Keratinocyte (primary cell): ENCODE results near the gene QSOX2. TPM values are rescaled to one million over a fixed set of nuclear protein-coding genes. Genes with fewer than 3 reads are reported as not detected.

Experiments used
- DNase-seq: peaks from one replicate; pipeline ENCODE4 v3.0.0-alpha.2; 2011; ENCODE audit warnings: low read depth, missing footprints, low spot score
- FAIRE-seq: peaks from 2 replicates; lab custom pipeline; 2011; peaks lifted over from hg19 to GRCh38; lab: Jason Lieb, UNC
- H2AFZ ChIP-seq: 2 replicates; pipeline ENCODE4 v1.6.0; 2012; ENCODE audit warnings: low read length, control low read depth, inconsistent platforms; ENCODE audit not compliant: control insufficient read depth
- H3K27ac ChIP-seq: 2 replicates; pipeline ENCODE4 v1.5.1; 2011; ENCODE audit warnings: low read length; ENCODE audit not compliant: control insufficient read depth, insufficient read depth
- H3K27me3 ChIP-seq: 3 replicates; pipeline ENCODE4 v1.6.0; 2011; ENCODE audit warnings: low read length; ENCODE audit not compliant: control insufficient read depth, insufficient read depth; ENCODE audit errors: extremely low read depth
- H3K36me3 ChIP-seq, 2 experiments: 2 replicates in 1 of 2; 3 replicates in 1 of 2; pipeline ENCODE4 v1.5.1; 2011; ENCODE audit warnings: low read length in 2 of 2, mild to moderate bottlenecking in 1 of 2; ENCODE audit not compliant: control insufficient read depth in 2 of 2, insufficient read depth in 2 of 2; ENCODE audit errors: extremely low read depth in 1 of 2
- H3K4me1 ChIP-seq: 3 replicates; pipeline ENCODE4 v1.5.1; 2011; ENCODE audit warnings: low read length; ENCODE audit not compliant: control insufficient read depth, insufficient read depth; ENCODE audit errors: extremely low read depth
- H3K4me2 ChIP-seq: 3 replicates; pipeline ENCODE4 v1.6.0; 2011; ENCODE audit warnings: low read depth, low read length; ENCODE audit not compliant: control insufficient read depth, insufficient read depth; ENCODE audit errors: extremely low read depth
- H3K4me3 ChIP-seq, 3 experiments: fragments of 200-600 bp in 1 of 3; sonication (generic) in 1 of 3; 2 replicates in 2 of 3; 3 replicates in 1 of 3; pipeline ENCODE4 v1.5.1; 2011 to 2016; ENCODE audit warnings: low read length in 3 of 3, mild to moderate bottlenecking in 3 of 3, control low read depth in 2 of 3, inconsistent platforms in 1 of 3, low read depth in 1 of 3, mixed read lengths in 1 of 3, mixed run types in 1 of 3, moderate library complexity in 1 of 3; ENCODE audit not compliant: control insufficient read depth in 2 of 3, insufficient read depth in 2 of 3; ENCODE audit errors: extremely low read depth in 1 of 3
- H3K79me2 ChIP-seq: 2 replicates; pipeline ENCODE4 v1.6.0; 2012; ENCODE audit warnings: low read length; ENCODE audit not compliant: control insufficient read depth, insufficient read depth
- H3K9ac ChIP-seq: 3 replicates; pipeline ENCODE4 v1.6.0; 2011; ENCODE audit warnings: low read length; ENCODE audit not compliant: control insufficient read depth, insufficient read depth; ENCODE audit errors: extremely low read depth
- H3K9me1 ChIP-seq: 3 replicates; pipeline ENCODE4 v1.6.0; 2011; ENCODE audit warnings: low read length; ENCODE audit not compliant: control insufficient read depth, insufficient read depth; ENCODE audit errors: extremely low read depth
- H3K9me3 ChIP-seq: 2 replicates; pipeline ENCODE4 v1.5.1; 2012; ENCODE audit warnings: low read depth, low read length; ENCODE audit not compliant: control insufficient read depth
- H4K20me1 ChIP-seq: 3 replicates; pipeline ENCODE4 v1.6.0; 2011; ENCODE audit warnings: low read length; ENCODE audit not compliant: control insufficient read depth, insufficient read depth; ENCODE audit errors: extremely low read depth
- CTCF ChIP-seq, 3 experiments: IDR thresholded peaks in 1 of 3; conservative IDR thresholded peaks in 1 of 3; optimal IDR thresholded peaks in 1 of 3; 2 replicates in 2 of 3; 3 replicates in 1 of 3; pipeline versions ENCODE3 to v1.5.1; 2011; ENCODE audit warnings: low read length in 3 of 3, mild to moderate bottlenecking in 3 of 3, moderate library complexity in 2 of 3, control low read depth in 1 of 3, inconsistent platforms in 1 of 3; ENCODE audit not compliant: insufficient read depth in 2 of 3; ENCODE audit errors: extremely low read depth in 1 of 3
- EZH2 ChIP-seq: IDR thresholded peaks from one replicate; pipeline ENCODE4 v1.6.1; 2012; ENCODE audit warnings: inconsistent platforms, mild to moderate bottlenecking, low read length, moderate library complexity
- dilution Hi-C: fragments of 300-500 bp; cut with MboI; formaldehyde crosslinking; loops from one replicate; pipeline ENCODE4 v1.7.0; 2020; ENCODE audit warnings: low sequenced_read_pairs; ENCODE audit not compliant: extremely low pct_ligation_motif_present
- polyA plus RNA-seq, 5 experiments: library from polyadenylated mRNA; depleted of rRNA in 3 of 5; stranded (reverse) in 3 of 5; stranded (forward) in 1 of 5; unstranded in 1 of 5; fragments of >200 nt; gene quantifications; 1 replicate in 1 of 5; 2 replicates in 3 of 5; 3 replicates in 1 of 5; pipeline versions ENCODE4 v1.2.1 to v1.2.3, GENCODE V29; 2011 to 2012; ENCODE audit warnings: missing spikeins in 2 of 5, low read depth in 1 of 5, low replicate concordance in 1 of 5

The QSOX2 gene
- polyA plus RNA-seq, 1 donor (not counting 4 experiments of a cell fraction or from before 2014, with no cell fraction given) = 11.9 TPM

DNA sequence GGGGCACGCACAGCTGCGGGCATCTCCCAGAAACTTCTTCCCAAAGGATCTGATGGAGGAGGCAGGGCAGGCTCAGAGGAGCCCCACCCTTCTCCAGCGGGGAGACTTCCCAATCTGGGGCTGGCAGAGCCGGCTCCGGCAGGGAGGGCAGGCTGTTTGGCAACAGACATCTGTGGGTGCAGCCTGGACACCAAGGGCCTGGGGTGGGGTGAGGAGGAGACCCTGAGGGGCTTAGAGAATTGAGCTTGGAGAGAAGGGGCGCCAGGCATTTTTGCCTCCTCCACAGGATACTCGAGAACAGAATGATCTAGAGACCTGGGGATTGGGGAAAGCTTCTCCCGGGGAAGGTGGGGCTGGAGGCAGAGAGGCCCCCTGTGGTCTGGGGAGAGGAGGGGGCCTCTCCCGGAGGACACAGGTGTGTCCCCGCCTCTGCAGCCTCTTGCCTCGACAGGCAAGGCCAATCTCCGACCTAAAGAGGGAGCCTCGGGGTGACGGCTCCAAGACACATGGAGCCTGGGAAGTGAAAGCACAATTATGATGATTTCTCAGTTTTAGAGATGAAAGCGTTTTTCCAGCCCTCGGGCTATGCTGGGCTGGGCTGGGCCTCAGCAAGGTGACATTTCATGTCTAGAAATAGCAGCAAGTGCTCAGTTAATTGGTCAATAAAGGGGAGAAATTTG is 49.1 kb downstream of the QSOX2 start:
- no peak overlapping the region for H3K27ac ChIP-seq
- H4K20me1 ChIP-seq = no peaks in the 10 kb centered on the region
- H3K9me3 ChIP-seq = no peaks in the 10 kb centered on the region
- no peak overlapping the region for H3K4me2 ChIP-seq
- DNase-seq = no peak
- H3K79me2 ChIP-seq = no peaks in the 10 kb centered on the region
- dilution Hi-C loops = no loop called here
- H3K4me1 ChIP-seq = no peaks in the 10 kb centered on the region
- no peak overlapping the region for H2AFZ ChIP-seq
- H3K4me3 ChIP-seq = no peak overlapping the region
- H3K27me3 ChIP-seq = peaks cover 97% of the 10 kb centered on the region
- H3K9me1 ChIP-seq = no peaks in the 10 kb centered on the region
- H3K36me3 ChIP-seq = no peaks in the 10 kb centered on the region
- no peak for FAIRE-seq
- no peak overlapping the region for H3K9ac ChIP-seq
- TF ChIP-seq EZH2 (no peak), CTCF (optimal IDR thresholded peaks at IDR 0.05 in 1 of 3, IDR thresholded peaks at IDR 0.05 in 1 of 3, conservative IDR thresholded peaks at IDR 0.05 in 1 of 3; ENCODE audit: extremely low read depth in 1 of 3, insufficient read depth in 2 of 3, low read length in 3 of 3) (no peak)

GRCh38 chr9:136194540-136194939 is 51.1 kb downstream of the QSOX2 start:
- H3K9me1 ChIP-seq = no peaks in the 10 kb centered on the region
- H2AFZ ChIP-seq = no peak overlapping the region
- H3K9ac ChIP-seq = no peak overlapping the region
- dilution Hi-C loops = no loop called here
- no peaks in the 10 kb centered on the region for H4K20me1 ChIP-seq
- H3K4me3 ChIP-seq = no peak overlapping the region
- FAIRE-seq (no peak), DNase-seq (no peak)
- H3K27ac ChIP-seq = no peak overlapping the region
- no peaks in the 10 kb centered on the region for H3K36me3 ChIP-seq
- H3K9me3 ChIP-seq = no peaks in the 10 kb centered on the region
- H3K27me3 ChIP-seq = peaks cover 97% of the 10 kb centered on the region
- TF ChIP-seq EZH2 (no peak), CTCF (optimal IDR thresholded peaks at IDR 0.05 in 1 of 3, IDR thresholded peaks at IDR 0.05 in 1 of 3, conservative IDR thresholded peaks at IDR 0.05 in 1 of 3; ENCODE audit: extremely low read depth in 1 of 3, insufficient read depth in 2 of 3, low read length in 3 of 3) (no peak)
- H3K4me2 ChIP-seq = no peak overlapping the region
- H3K4me1 ChIP-seq = no peaks in the 10 kb centered on the region
- H3K79me2 ChIP-seq = no peaks in the 10 kb centered on the region
